Stimulated activated CD4-positive, alpha-beta T cell treated with anti-CD3 and anti-CD28 coated beads, Interleukin-4, amount 100 ng/mL, for 4 hours (primary cell): ENCODE data around the gene MYO9B.

Source experiments
- DNase-seq, 2 experiments: peaks; one replicate each; pipeline ENCODE4 v3.0.0-alpha.2; 2020

MYO9B gene

DNA sequence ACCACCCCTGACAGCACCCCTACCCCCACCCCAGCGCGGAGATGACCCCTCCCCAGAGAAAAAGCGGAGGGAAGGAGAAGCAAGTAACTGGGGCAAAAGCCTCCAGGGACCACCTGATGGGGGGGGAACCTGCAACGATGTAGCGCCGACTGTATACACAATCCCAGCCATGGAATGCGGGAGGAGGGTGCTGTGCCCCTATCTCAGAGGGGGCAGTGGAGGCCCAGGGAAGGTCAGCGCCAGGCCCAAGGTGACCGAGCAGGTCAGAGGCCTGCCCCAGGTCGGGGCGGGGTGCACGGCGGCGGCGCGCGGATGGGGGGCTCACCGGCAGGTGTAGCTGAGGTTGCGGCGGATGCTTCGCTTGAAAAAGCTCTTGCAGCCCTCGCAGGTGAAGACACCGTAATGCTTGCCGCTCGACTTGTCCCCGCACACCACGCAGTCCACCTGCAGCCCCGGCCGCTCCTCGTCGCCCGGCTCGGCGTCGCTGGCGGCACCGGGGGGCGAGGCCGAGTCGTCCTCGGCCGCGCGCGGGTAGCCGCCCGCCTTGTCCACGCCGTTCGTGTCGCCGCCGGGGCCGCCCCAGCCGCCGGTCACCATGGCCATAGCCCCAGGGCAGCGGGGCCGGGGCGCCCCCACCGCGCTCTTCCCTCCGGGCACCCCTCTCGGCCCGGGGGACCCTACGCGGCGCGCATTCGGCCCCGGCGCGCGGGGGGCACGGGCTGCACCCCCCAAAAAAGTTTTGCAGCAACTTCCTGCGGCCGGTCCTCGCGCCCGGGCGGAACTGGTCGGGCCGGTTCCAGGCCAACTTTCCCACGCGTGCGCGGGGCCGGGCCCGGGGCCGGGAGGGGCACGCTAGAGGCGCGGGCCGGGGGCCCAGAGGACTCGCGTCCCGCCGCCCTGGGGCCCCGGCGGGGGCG lies 169.3 kb downstream of the MYO9B start:
- no peak for DNase-seq

DNA sequence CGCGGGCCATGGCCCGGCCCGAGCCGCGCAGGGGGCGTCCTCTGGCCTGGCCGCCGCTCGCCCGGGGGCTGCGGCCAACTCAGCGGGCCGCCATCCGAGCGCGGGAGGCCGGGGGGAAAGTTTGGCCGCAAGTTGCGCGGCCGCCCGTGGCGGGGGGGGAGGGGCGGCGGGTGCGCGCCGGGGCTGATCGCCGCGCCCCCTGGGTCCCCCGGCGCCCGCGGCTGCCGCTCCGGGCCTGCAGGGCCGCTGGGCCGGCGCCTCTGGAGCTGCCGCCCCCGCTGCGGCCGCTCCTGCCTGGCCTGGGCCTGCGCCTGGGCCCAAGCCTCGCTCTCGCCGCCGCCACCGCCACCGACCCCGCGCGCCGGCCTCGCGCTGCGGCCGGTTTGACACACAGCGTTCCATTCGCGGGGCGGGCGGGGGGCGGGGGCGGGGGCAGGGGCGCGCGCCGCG lies 170.0 kb downstream of the MYO9B start, which contains the start of gene NR2F6:
NR2F6 (minus strand) TSS at position 385 of the 450 bp plus-strand sequence. CDS start 699 bp downstream, outside the sequence.
- DNase-seq, result no peak

DNA sequence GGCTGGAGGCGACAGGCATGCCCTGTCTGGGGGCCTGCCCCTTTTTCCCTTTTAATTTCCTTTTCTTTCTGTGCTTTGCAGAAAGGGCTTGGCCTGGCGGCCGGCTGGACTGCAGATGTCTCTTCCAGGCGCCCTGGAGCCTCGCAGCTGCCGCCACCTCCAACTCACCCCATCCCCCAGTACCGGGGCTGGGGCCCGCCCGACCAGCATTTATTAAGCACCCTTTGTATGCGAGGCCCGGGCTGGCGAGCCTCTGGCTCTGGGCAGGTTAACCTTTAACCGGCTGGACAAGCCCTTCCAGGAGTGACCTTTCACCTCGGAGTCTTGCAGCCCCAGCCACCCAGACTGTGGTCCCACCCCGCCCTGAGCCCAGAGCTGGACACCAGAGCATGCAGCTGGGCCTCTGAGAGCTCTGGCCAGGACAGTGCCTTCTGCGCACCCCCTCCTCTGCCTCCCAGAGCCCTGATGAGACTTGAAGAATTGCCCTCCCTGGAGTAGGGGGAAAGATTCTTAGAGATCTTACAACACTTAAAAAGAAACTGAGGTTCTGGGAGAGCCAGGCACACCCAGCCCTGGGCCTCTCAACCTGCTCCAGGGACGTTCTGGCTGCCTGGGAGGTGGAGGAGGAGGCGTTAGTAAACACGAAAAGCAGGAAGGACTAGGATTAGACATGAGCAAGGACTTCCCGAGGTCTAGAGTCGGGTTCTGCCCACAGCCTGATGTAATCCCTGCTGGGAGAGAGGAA lies 171.3 kb downstream of the MYO9B start:
- no peak for DNase-seq

DNA sequence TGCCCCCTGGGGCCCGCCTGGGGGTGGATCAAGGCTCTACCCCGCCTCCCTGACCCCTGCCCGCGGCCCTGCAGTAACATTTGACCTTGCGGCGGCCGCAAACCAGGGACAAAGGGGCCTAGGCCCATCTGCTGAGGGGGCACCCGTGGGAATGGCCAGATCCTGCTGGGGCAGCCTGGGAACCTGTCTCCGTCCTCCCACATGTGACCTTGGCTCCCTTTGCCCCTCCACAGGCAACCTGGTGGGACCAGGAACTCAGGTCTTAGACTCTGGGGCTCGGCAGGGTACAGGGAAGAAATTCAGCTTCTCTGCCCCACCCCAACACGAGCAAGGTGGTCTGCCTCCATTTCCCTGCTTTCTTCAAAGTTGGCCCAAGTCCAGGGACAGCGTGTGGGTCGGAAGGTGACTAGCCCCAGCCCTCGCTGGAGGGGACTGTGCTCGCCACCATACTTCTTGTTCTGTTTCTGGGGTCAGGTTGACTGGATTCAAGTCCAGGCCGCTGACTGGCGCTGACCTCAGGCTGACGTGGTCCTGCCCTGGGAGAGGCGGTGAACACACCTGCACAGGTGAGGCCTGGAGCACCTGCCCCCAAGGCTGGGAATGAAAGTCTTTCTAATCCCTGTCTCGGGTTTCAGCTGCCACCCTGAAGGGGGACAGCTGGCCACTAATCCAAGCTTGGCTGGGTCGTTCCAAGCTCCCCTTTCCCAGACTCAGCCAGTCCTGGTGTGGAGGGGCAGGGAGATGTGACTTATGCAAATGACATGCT lies 172.6 kb downstream of the MYO9B start:
- DNase-seq, result no peak

DNA sequence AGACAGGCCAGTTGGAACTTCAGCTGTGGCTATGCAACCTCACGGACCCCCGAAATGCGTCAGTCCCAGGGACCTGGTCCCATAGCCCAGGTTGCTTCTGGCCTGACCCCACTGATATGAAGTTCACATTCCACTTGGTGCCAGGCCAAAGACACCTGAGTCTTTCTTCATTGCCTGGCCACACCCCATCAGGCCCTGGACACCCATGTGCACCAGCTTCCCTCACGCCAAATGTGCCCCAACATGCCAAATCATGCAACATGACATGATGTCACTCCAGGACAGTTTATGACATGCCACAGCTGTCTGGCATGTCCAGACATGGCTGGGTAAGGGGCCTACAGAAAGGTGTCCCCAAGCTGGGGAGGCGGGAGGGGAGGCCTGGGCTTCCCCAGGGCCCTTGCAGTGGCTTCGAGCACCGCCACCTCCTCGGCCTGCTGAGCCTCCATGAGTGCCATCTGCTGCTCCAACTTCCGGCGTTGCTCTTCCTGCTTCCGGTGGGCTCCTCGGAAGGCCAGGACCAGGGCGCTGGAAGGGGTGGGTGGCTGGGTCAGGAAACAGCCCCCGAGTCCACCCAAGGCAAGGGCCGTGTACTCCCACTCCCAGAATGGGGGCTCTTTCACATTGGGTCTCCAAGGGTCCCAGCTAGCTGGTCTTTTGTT lies 174.4 kb downstream of the MYO9B start:
- no peak for DNase-seq

DNA sequence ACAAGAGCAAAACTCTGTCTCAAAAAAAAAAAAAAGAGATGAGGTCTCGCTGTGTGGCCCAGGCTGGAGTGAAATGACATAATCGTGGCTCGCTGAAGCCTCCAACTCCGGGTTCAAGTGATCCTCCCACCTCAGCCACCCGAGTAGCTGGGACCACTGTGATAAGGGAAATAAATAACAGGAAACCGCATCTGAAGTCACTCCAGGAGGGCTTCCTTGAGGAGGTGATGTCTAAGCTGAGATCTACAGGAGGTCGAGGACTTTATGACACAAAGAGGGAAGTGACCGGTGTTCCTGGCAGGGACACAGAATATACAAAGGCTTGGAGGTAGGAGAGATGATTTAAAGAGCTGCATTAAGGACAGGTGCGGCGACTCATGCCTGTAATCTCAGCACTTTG lies 179.1 kb downstream of the MYO9B start:
- no peak for DNase-seq

DNA sequence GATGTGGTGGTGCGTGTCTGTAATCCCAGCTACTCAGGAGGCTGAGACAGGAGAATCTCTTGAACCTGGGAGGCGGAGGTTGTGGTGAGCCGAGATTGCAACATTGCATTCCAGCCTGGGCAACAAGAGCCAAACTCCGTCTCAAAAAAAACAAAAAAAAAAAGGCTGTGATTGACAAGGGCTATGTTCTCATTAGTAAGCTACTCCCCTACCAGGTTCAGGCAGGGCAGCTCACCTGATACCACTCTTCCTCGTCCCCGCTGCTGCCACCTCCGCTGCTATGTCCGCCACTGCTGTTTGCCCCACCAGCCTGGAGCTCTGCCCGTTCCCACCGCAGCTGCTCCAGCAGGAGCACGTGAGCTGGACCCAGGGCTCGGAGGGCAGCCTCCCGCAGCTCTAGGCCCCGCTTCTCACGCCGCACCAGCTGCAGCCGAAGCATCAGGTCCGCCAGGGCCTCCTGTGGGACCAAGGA lies 179.6 kb downstream of the MYO9B start:
- DNase-seq, result no peak

DNA sequence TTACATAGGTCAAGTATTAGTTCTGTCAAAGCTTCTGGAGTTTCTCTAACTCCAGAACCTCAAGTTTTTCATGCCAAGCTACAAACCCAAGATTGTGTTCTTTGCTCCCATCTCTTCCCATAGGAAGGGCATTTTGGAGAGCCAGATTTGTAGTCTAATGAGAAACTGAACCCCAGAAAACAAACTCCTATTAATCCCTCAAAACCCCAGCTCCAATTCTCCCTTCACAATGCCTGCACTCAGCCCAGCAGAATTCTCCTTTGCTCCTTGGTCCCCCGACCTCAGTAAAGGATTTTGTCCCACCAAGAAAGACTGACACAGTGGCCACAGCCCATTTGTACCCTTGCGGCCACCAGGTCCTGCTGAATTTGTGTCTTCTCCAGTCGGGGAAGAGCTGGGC lies 180.6 kb downstream of the MYO9B start:
- DNase-seq, result no peak

DNA sequence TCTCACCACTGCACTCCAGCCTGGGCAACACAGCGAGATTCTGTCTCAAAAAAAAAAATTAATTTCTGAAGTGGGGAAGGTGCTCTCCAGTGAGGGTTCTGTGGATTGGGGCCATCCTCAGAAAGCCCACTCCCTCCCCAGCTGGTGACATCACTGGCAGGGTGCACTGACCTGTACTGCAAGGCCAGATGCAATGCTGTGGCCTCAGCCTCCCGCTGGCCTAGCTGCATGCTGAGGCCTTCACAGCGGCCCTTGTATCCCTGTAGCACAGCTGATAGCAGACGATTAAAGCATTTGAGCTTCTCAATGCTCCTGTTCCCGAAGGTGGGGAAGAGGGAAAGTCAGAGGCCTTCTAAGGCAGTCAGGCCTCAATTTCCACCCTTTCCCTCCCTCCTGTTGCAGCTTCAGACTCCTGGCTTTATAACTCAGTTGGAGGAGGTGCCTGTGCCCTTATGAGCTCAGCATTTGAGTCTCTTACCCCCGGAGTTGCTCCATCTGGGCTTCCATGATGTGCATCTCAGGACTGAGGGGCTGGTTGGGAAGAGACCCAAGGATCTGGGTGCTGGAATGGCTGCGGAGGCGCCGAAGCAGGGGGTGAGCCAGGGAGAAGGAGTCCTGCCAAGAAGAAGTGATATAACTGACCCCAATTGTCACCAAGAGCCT lies 183.7 kb downstream of the MYO9B start:
- no peak for DNase-seq

DNA sequence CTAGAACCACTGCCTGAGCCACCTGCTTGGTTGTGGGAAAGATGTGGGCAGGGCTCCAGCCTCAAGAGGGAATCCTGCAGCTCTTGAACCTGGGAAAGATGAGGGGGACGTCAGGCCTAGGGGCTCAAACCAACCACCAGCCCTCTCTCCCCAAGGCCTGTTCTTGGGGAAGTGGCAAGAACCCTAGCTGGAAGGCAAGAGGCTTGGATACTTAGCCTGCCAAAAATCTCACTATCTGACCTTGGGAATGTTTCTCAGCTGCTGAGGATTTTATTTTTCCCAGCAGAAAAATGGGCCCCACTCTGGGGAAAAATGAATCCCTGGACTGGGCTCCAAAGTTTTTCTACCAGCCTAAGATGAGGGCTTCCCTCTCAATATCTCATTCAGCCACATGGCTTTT lies 184.4 kb downstream of the MYO9B start:
- DNase-seq, result no peak

DNA sequence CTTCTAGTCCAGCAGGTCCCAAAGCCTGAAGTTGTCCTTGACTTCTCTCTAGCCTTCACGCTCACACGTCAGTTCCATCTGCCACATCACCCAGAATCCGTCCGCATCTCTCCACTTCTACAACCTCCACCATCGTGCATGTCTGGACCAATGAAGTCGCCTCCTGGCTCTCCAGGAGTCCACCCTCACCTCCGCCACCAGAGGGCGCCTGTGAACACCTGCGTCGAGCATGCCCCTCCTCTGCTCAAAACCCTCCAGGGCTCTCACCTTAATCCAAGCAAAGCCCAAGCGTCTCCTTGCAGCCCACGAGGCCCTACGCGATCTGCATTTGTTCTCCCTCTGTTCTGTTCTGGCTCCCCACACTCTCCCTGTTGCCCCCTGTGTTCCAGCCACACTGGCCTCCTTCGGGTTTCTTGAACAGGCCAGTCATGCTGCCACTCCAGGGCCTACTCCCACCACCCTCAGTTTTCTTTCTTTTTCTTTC lies 185.3 kb downstream of the MYO9B start:
- peak; percentile 81 to 89 for DNase-seq

DNA sequence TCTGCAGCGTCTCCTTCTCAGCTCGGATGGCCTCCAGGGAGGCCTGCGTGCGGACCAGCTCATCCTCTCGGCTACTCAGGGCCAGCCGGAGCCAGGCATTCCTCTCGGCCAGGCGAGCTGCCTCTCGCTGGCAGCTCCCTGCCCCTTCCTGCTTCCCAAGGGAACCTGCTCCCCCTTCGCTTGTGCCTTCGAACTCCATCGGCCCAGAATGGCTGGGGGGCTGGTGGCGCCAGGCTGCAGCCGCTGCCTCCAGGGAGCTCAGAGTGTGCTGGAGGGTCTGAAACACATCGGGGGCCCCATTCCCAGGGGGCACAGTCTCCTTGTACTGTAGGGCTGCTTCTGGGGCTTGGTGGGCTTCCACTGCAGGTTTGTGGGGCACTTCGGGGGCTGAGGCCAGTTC lies 187.0 kb downstream of the MYO9B start:
- no peak for DNase-seq
